ENCODE results near the gene KSR1. TPM values are rescaled to one million over a fixed set of nuclear protein-coding genes. Genes with fewer than 3 reads are reported as not detected.

KSR1 gene
- total RNA-seq, 2 experiments from 2014 or later, result 179 to 189 TPM

- H3K27me3 Mint-ChIP-seq (ENCODE audit: low read depth), result no peaks in the 10 kb centered on the region
- H3K9me3 Mint-ChIP-seq, result no peaks in the 10 kb centered on the region
- intact Hi-C loops (cut with micrococcal nuclease), result no loop called here
- no peak overlapping the region for H3K27ac Mint-ChIP-seq
- no peaks in the 10 kb centered on the region for H3K36me3 Mint-ChIP-seq (ENCODE audit: low read depth)
- no peak overlapping the region for H3K4me3 Mint-ChIP-seq
- no peak for DNase-seq
- H3K4me1 Mint-ChIP-seq (ENCODE audit: low read depth), result peaks cover 50% of the 10 kb centered on the region
- CTCF ChIA-PET, result no interaction called here
Measured at GRCh38 chr17:27519550-27519949, 63.3 kb downstream of the KSR1 start.

DNA sequence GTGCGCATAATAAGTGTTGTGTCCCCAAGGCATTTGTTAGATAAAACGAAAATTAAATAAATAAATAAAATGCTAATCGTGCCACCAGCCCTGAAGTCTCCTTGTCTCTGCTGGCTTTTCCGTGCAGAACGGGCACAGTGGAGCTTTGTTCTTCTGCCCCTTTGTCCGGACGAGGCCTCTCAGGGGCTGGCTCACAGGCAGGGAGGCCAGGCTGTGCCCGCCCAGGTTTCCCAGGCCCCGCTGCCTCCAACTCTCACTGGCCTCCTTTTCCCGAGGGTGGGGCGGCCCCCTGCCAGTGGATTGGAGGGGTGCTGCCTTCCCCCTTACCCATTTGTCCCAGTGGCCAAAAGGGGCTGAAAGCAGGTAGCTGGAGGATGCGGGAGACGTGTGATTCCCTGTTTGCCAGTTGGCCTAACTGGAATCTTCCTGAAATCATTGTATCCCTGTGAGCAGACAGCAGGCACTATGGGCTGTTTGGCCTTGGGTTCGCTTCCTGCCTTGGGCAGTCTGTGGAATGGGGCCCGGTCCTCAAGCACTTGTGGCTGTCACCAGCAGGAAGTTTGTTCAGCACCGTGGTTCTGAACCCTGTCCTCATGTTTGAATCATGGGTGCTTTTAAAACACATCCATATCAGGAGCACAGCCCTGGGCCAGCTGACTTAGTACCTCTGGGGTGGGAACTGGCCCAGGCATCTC lies 64.4 kb downstream of the KSR1 start:
- CTCF ChIA-PET, result interaction anchor here (0.8 to 2.2 kb wide), 3 partner anchors 9 to 79 kb away, joined by 3 to 4 read pairs (median 4); partner anchors contain the start of gene KSR1
- no peaks in the 10 kb centered on the region for H3K9me3 Mint-ChIP-seq
- intact Hi-C loops (cut with micrococcal nuclease), result no loop called here
- no peaks in the 10 kb centered on the region for H3K36me3 Mint-ChIP-seq (ENCODE audit: low read depth)
- DNase-seq, result no peak
- no peak overlapping the region for H3K4me3 Mint-ChIP-seq
- no peaks in the 10 kb centered on the region for H3K27me3 Mint-ChIP-seq (ENCODE audit: low read depth)
- peaks cover 53% of the 10 kb centered on the region for H3K4me1 Mint-ChIP-seq (ENCODE audit: low read depth)
- H3K27ac Mint-ChIP-seq, result no peak overlapping the region

DNA sequence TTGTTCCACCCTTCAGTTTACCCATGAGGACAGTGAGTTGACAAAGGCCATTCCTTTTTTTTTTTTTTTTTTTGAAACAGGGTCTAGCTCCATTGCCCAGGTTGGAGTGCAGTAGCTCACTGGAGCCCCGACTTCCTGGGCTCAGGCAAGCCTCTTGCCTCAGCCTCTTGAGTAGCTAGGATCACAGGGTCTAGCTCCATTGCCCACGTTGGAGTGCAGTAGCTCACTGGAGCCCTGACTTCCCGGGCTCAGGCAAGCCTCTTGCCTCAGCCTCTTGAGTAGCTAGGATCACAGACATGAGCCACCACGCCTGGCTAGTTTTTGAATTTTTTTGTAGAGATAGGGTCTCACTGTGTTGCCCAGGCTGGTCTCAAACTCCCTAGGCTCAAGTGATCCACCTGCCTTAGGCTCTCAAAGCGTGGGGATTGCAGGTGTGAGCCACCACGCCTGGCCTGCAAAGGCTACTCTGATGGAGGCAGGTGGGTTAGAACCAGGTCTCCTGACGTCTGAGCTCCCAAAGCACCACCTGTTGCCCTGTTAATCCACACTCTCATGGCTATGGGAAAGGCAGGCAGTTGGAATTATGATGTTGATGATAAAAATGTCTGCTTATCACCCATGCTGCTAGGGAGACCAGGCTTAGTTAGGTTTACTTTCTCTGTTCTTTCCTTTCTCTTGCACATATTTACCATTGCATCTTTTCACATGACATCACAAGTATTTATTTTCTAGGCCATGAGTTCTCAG lies 65.2 kb downstream of the KSR1 start:
- no peaks in the 10 kb centered on the region for H3K36me3 Mint-ChIP-seq (ENCODE audit: low read depth)
- no peaks in the 10 kb centered on the region for H3K9me3 Mint-ChIP-seq
- peaks cover 56% of the 10 kb centered on the region for H3K4me1 Mint-ChIP-seq (ENCODE audit: low read depth)
- intact Hi-C loops (cut with micrococcal nuclease), result no loop called here
- H3K27ac Mint-ChIP-seq, result no peak overlapping the region
- CTCF ChIA-PET, result interaction anchor here (0.6 to 2.2 kb wide), 4 partner anchors 10 to 141 kb away, joined by 3 to 4 read pairs (median 4); partner anchors contain the start of gene KSR1
- no peaks in the 10 kb centered on the region for H3K27me3 Mint-ChIP-seq (ENCODE audit: low read depth)
- H3K4me3 Mint-ChIP-seq, result no peak overlapping the region
- no peak for DNase-seq

GRCh38 chr17:27522028-27522635 lies 65.9 kb downstream of the KSR1 start:
- intact Hi-C loops (cut with micrococcal nuclease), result no loop called here
- Mint-ChIP-seq H3K27ac (no peak overlapping the region), H3K9me3 (no peaks in the 10 kb centered on the region), H3K27me3 (ENCODE audit: low read depth) (no peaks in the 10 kb centered on the region), H3K4me1 (ENCODE audit: low read depth) (peaks cover 62% of the 10 kb centered on the region), H3K4me3 (no peak overlapping the region), H3K36me3 (ENCODE audit: low read depth) (peaks cover 3% of the 10 kb centered on the region)
- no peak for DNase-seq
- CTCF ChIA-PET, result interaction anchor here (2.2 kb wide), 1 partner anchor 66 kb away, joined by 4 read pairs; the partner anchor contains the start of gene KSR1

GRCh38 chr17:27523712-27524111 lies 67.5 kb downstream of the KSR1 start:
- Mint-ChIP-seq H3K27ac (no peak overlapping the region), H3K9me3 (no peaks in the 10 kb centered on the region), H3K4me1 (ENCODE audit: low read depth) (peaks cover 66% of the 10 kb centered on the region), H3K36me3 (ENCODE audit: low read depth) (peaks cover 3% of the 10 kb centered on the region), H3K4me3 (no peak overlapping the region), H3K27me3 (ENCODE audit: low read depth) (no peaks in the 10 kb centered on the region)
- no peak for DNase-seq
- intact Hi-C loops (cut with micrococcal nuclease), result no loop called here
- CTCF ChIA-PET, result interaction anchor here (0.7 to 1.4 kb wide), 5 partner anchors 56 to 131 kb away, joined by 3 to 4 read pairs (median 3); no protein-coding TSS in a partner anchor

GRCh38 chr17:27524594-27524993 lies 68.3 kb downstream of the KSR1 start:
- intact Hi-C loops (cut with micrococcal nuclease), result no loop called here
- H3K4me3 Mint-ChIP-seq, result no peak overlapping the region
- CTCF ChIA-PET, result interaction anchor here (0.8 kb wide), 1 partner anchor 75 kb away, joined by 4 read pairs; no protein-coding TSS in a partner anchor
- no peaks in the 10 kb centered on the region for H3K27me3 Mint-ChIP-seq (ENCODE audit: low read depth)
- no peak for DNase-seq
- peaks cover 69% of the 10 kb centered on the region for H3K4me1 Mint-ChIP-seq (ENCODE audit: low read depth)
- no peak overlapping the region for H3K27ac Mint-ChIP-seq
- H3K9me3 Mint-ChIP-seq, result no peaks in the 10 kb centered on the region
- H3K36me3 Mint-ChIP-seq (ENCODE audit: low read depth), result peaks cover 3% of the 10 kb centered on the region

DNA sequence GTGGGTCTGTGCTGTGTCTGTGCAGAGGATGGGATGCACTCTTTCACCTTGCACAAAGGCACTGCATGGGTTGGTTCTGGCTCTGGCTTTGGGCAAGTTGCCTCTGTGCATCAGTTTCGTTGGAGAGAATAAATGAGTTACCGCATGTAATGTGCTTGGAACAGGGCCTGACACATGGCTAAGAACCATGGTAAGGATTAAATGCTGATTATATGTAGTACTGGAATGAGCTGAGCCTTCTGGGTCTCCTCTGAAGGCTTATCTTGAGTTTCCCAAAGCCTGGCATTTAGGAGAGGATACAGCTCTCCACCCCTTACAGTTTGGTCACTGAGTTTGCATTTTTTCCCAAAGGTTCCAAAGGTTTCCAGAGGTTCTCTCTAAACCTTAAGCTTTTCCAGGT lies 69.1 kb downstream of the KSR1 start:
- peaks cover 73% of the 10 kb centered on the region for H3K4me1 Mint-ChIP-seq (ENCODE audit: low read depth)
- intact Hi-C loops (cut with micrococcal nuclease), result no loop called here
- no peaks in the 10 kb centered on the region for H3K9me3 Mint-ChIP-seq
- no peak overlapping the region for H3K4me3 Mint-ChIP-seq
- no peak overlapping the region for H3K27ac Mint-ChIP-seq
- H3K36me3 Mint-ChIP-seq (ENCODE audit: low read depth), result peaks cover 3% of the 10 kb centered on the region
- no peaks in the 10 kb centered on the region for H3K27me3 Mint-ChIP-seq (ENCODE audit: low read depth)
- DNase-seq, result no peak
- CTCF ChIA-PET, result no interaction called here

GRCh38 chr17:27525836-27526603 lies 69.8 kb downstream of the KSR1 start:
- Mint-ChIP-seq H3K9me3 (no peaks in the 10 kb centered on the region), H3K27ac (no peak overlapping the region), H3K4me3 (no peak overlapping the region), H3K4me1 (ENCODE audit: low read depth) (peaks cover 77% of the 10 kb centered on the region), H3K36me3 (ENCODE audit: low read depth) (peaks cover 3% of the 10 kb centered on the region), H3K27me3 (ENCODE audit: low read depth) (no peaks in the 10 kb centered on the region)
- DNase-seq, result no peak
- intact Hi-C loops (cut with micrococcal nuclease), result loop anchor here (1.0 kb wide), 2 partner anchors 18 to 52 kb away; no protein-coding TSS in a partner anchor
- CTCF ChIA-PET, result interaction anchor here (0.9 to 1.6 kb wide), 3 partner anchors 10 to 74 kb away, joined by 3 to 6 read pairs (median 3); no protein-coding TSS in a partner anchor

DNA sequence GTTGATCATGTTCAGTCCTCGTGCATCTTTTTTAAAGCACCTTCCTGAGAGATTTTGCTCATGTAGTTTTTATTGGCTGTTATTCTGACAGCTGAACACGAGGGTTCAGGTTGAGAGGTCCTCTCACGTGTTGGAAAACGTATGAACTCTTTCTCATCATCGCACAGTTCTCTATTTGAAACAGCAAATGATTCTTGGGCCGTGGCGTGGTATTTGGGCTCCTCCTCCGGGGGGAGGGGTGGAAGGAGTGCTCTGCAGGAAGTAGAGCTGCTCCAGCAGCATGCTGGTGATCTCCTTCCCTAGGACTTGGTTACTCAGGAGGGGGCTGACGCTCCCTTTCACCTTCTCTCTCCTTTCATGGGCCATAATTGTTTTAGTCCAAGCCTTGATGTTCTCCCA lies 70.4 kb downstream of the KSR1 start:
- peaks cover 3% of the 10 kb centered on the region for H3K36me3 Mint-ChIP-seq (ENCODE audit: low read depth)
- H3K27me3 Mint-ChIP-seq (ENCODE audit: low read depth), result no peaks in the 10 kb centered on the region
- intact Hi-C loops (cut with micrococcal nuclease), result loop anchor here (1.0 kb wide), 2 partner anchors 18 to 52 kb away; no protein-coding TSS in a partner anchor
- CTCF ChIA-PET, result interaction anchor here (0.9 to 1.6 kb wide), 3 partner anchors 11 to 73 kb away, joined by 3 to 6 read pairs (median 3); no protein-coding TSS in a partner anchor
- peak; percentile 83 for DNase-seq
- H3K4me1 Mint-ChIP-seq (ENCODE audit: low read depth), result peaks cover 80% of the 10 kb centered on the region
- H3K9me3 Mint-ChIP-seq, result no peaks in the 10 kb centered on the region
- H3K4me3 Mint-ChIP-seq, result no peak overlapping the region
- no peak overlapping the region for H3K27ac Mint-ChIP-seq

GRCh38 chr17:27529230-27529796 lies 73.1 kb downstream of the KSR1 start:
- Mint-ChIP-seq H3K36me3 (ENCODE audit: low read depth) (peaks cover 3% of the 10 kb centered on the region), H3K27me3 (ENCODE audit: low read depth) (no peaks in the 10 kb centered on the region), H3K9me3 (no peaks in the 10 kb centered on the region), H3K27ac (peak overlapping the region; percentile 1), H3K4me3 (no peak overlapping the region), H3K4me1 (ENCODE audit: low read depth) (peaks cover 60% of the 10 kb centered on the region)
- no peak for DNase-seq
- intact Hi-C loops (cut with micrococcal nuclease), result no loop called here
- CTCF ChIA-PET, result interaction anchor here (0.9 to 1.8 kb wide), 3 partner anchors 15 to 73 kb away, joined by 3 to 5 read pairs (median 4); partner anchors contain the start of gene KSR1

DNA sequence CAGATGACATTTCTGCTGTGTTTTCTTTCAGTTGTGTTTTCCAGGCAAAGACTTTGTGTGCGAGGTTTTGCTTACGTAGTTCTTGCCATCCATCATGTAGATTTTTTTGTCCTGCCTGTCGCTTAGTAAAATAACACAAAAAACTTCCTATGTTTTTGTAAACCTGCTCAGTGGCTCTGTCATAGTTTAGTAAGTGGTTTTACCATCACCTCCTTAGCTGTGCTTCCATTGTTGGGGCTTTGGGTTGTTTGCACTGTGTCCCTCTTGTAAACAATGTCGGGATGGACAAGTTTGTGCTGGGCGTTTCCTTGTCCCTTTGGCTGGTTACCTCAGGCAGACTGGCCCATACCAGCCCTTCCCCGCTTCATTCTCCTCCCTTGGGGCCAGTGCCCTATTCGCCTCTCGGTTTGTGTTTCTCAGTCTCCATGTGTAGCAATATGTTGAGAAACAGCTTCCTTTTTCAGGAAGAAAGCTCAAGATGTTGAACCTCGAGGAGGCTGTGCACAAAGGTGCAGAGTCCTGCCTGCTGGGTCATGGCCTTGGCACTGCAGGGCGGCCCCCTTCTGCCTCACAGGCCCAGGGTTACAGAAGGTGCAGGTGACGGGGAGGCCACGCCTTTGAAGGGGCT lies 74.6 kb downstream of the KSR1 start:
- H3K27ac Mint-ChIP-seq, result no peak overlapping the region
- H3K27me3 Mint-ChIP-seq (ENCODE audit: low read depth), result no peaks in the 10 kb centered on the region

More for the DNA sequence above, 74.6 kb downstream of the KSR1 start:
- Mint-ChIP-seq H3K9me3 (no peaks in the 10 kb centered on the region), H3K4me1 (ENCODE audit: low read depth) (peaks cover 51% of the 10 kb centered on the region), H3K36me3 (ENCODE audit: low read depth) (peaks cover 3% of the 10 kb centered on the region), H3K4me3 (no peak overlapping the region)
- no peak for DNase-seq
- CTCF ChIA-PET, result no interaction called here
- intact Hi-C loops (cut with micrococcal nuclease), result no loop called here
